ENCODE measurements around the gene CEP126.

- no peak for TF ChIP-seq EZH2 (IDR thresholded peaks at IDR 0.05; ENCODE audit: insufficient read depth, low read length)
- no peak for TF ChIP-seq CTCF (IDR thresholded peaks at IDR 0.05; ENCODE audit: insufficient read depth, low read depth, low read length)
These were observed 92.2 kb downstream of the CEP126 start for GRCh38 chr11:102006835-102007566.

Data from astrocyte (in vitro differentiated cells and primary cell).